Activated T-cell treated with anti-CD3 and anti-CD28 coated beads for 4 hours (primary cell): Measurements from ENCODE around the gene RBFOX2.
"Not testable (repeated sequence)": the region's sequence is repeated elsewhere in the genome, so short reads cannot be mapped to it uniquely, and the experiment has no call there.

Experiments
- DNase-seq: peaks from one replicate; pipeline ENCODE4 v3.0.0-alpha.2; 2020

The RBFOX2 gene

GRCh38 chr22:36028646-36029405 lies at the start of gene RBFOX2:
Gene RBFOX2 (minus strand): TSS chr22:36028824. CDS start chr22:36028425, 399 bp downstream.
- DNase-seq = peak; percentile 70

- no peak for DNase-seq
These were observed 48.6 kb upstream of the RBFOX2 start for GRCh38 chr22:36077271-36077670.

- DNase-seq = no peak
These were observed 47.1 kb upstream of the RBFOX2 start for GRCh38 chr22:36075724-36076123.

- DNase-seq = no peak
These were observed 46.6 kb upstream of the RBFOX2 start for GRCh38 chr22:36075230-36075629.

- no peak for DNase-seq
These were observed 44.9 kb upstream of the RBFOX2 start for GRCh38 chr22:36073476-36073875.

GRCh38 chr22:36070645-36071044 lies 42.0 kb upstream of the RBFOX2 start:
- not testable (repeated sequence) for DNase-seq

GRCh38 chr22:36069368-36069767 lies 40.7 kb upstream of the RBFOX2 start:
- no peak for DNase-seq

- DNase-seq = no peak
These were observed 40.2 kb upstream of the RBFOX2 start for GRCh38 chr22:36068776-36069344.

- DNase-seq = no peak
These were observed 38.6 kb upstream of the RBFOX2 start for GRCh38 chr22:36067235-36067558.

GRCh38 chr22:36065775-36066544 lies 37.3 kb upstream of the RBFOX2 start:
- peak; percentile 44 for DNase-seq

- DNase-seq = no peak
These were observed 36.8 kb upstream of the RBFOX2 start for GRCh38 chr22:36065462-36065774.

GRCh38 chr22:36064358-36064757 lies 35.7 kb upstream of the RBFOX2 start:
- DNase-seq = no peak

GRCh38 chr22:36056980-36057379 lies 28.4 kb upstream of the RBFOX2 start:
- no peak for DNase-seq

- no peak for DNase-seq
These were observed 27.0 kb upstream of the RBFOX2 start for GRCh38 chr22:36055376-36056295.

GRCh38 chr22:36054446-36054845 lies 25.8 kb upstream of the RBFOX2 start:
- DNase-seq = not testable (repeated sequence)

GRCh38 chr22:36053242-36054147 lies 24.9 kb upstream of the RBFOX2 start:
- no peak for DNase-seq

GRCh38 chr22:36052505-36052941 lies 23.9 kb upstream of the RBFOX2 start:
- DNase-seq = no peak

- no peak for DNase-seq
These were observed 21.0 kb upstream of the RBFOX2 start for GRCh38 chr22:36049678-36049997.

- DNase-seq = no peak
These were observed 20.5 kb upstream of the RBFOX2 start for GRCh38 chr22:36048911-36049677.

- not testable (repeated sequence) for DNase-seq
These were observed 15.9 kb upstream of the RBFOX2 start for GRCh38 chr22:36044517-36044916.

GRCh38 chr22:36042240-36042639 lies 13.6 kb upstream of the RBFOX2 start:
- no peak for DNase-seq
